ENCODE data around the gene UBE2E1.

Gene UBE2E1

DNA sequence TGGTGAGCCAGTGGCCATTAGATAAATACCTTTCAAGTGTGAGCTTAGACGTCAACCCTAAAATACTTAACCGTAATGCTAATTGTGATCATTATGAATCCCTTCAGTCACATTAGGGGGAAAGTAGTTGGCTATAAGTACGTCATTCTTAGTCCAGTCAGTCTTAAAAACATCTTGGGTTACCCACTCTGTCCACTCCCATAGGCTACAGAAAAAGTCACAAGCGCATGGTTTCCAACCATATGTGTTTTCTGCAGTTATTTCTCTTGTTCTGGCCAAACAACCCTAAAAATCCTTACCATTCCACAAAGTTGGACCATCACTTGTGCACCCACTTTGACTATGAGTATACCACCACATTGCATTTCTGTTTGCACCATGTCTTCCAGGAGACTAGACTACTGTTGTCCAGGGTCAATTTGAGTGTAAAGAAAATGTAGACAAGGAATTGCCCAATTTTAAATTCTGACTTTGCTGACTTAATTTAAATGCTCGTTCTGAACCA is 114.4 kb downstream of the UBE2E1 start:
- DNase-seq: no peak

DNA sequence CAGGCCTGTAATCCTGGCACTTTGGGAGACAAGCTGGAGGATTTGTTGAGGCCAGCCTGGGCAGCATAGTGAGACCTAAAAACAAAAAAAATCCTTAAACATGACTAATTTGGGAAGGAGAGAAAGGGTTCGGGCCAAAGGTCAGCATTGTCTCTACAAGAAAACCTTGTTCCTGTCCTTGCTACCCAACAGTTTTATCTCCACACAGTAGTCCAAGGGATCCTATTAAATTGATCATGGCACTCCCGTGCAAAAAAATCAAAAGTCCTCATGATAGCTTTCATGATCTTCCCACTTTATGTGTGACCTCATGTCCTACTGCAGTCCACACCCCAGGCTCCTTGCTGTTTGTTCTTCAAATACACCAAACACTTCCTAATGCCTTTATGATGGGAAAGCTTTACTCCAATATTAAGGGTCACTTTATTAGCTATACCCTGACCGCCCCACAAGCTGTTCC is 115.3 kb downstream of the UBE2E1 start:
- DNase-seq: no peak

- no peak for DNase-seq
These were observed 118.0 kb downstream of the UBE2E1 start for GRCh38 chr3:23923786-23924185.

DNA sequence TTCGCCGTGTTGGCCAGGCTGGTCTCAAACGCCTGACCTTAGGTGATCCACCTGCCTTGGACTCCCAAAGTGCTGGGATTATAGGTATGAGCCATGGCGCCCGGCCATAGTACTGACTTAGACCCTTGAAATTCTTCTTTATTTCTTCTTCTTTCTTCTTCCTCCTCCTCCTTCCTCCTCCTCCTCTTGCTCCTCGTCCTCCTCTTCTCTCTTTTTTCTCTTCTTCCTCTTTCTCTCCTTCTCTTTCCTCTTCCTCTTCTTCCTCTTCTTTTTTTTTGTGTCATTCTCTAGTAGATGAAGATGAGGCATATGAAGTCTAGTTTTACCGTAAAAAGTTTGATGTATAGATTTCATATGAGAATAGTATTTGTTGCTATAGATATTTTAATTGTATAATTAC is 120.5 kb downstream of the UBE2E1 start:
- no peak for DNase-seq

DNA sequence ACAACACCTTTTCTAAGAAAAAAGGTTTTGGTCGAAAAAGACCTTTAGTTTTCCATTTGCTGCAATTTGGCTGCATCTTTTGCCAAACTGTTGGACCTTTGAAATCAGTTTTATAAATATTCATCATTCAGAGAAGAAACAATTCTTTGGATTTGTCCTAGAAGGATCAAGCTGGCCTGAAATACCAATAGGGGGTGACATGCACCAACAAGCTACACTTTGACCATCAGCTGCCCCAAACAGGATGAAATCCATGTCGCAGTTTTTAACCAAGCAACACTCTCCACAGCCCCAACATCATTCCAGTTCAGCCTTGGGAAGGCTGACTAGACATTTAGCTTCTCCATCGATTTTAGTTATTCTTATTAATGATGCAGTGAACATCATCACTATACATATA is 121.0 kb downstream of the UBE2E1 start:
- DNase-seq: no peak

DNA sequence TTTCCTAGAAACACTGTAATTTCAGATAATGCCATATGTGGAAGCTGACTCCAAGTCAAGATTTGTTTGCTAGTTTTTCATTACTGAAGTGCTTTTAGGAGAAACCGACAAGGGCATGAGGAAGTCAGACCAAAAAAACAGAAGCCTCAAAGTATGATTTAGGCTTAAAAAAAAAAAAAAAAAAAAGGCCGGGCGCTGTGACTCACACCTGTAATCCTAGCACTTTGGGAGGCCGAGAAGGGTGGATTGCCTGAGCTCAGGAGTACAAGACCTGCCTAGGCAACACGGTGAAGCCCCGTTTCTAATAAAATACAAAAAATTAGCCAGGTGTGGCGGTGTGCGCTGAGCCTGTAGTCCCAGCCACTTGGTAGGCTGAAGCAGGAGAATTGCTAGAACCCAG is 122.8 kb downstream of the UBE2E1 start:
- DNase-seq: no peak

- no peak for DNase-seq
These were observed 125.8 kb downstream of the UBE2E1 start for GRCh38 chr3:23931597-23931996.

DNA sequence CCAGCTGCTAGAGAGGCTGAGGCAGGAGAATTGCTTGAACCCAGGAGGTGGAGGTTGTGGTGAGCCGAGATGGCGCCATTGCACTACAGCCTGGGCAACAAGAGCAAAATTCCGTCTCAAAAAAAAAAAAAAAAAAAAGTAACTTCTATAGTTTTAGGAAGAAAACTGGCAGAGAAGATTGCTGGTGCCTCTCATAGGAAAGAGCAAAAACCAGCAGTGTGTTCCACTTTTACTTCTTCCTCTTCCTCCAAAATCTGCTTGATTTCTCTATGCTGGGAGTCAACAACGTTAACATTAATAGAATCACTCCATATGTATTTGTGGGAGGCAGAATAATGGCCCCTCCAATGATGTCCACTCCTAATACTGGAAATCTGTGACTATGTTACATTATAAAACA is 126.8 kb downstream of the UBE2E1 start:
- no peak for DNase-seq

DNA sequence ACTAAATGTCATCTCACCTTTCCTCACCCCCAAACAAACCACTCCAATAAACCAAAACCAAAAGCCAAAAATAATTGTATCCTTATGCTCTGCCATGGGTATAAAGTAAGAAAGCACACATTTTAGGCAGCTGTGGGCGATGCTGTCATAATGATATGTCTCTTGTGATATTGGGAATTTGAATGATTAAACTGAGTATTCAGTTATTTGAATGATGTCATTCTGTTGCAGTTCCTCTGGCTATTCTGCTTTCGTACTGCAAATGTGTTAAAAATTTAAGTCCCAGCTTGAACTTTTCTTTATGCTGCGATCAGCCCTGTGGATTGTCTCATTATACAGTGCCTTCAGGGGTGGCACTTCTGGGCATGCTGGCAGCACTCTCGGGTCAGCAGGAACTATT is 128.5 kb downstream of the UBE2E1 start:
- DNase-seq: no peak

DNA sequence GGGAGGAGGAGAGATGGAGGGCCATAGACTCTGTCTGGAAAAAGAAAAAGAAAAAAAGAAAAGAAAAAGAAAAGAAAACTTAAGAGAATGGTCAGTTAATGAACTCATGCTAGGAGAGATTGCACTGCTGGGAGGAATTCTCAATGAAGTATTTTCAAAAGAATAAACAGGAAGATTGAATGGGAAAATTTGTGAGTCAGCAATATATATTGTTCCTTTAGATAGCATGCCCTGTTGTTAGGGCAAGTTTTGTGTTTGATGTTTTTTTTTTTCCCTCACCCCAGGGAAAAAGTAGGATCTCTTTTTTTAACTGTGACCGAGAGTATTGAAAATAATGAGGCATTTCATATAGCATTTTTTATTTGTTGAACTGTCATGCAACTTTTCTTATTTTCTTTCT is 131.5 kb downstream of the UBE2E1 start:
- no peak for DNase-seq

DNA sequence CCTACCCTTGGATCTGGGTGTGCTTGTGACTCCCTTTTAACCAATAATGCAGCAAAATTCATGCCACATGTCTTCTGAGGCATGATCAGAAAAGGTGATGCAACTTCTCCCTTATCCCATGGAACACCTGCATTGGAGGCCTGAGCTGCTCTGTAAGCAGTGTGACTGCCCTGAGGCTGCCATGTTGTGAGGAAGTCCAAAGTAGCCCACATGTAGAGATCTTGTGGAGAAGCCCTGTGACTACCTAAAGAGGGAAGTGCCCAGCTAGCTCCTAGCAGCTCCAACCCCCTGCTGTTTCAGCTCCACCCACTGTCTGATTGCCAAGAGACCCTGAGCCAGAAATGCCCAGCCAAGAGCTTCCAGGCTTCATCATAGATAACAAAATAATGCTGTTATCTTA is 132.9 kb downstream of the UBE2E1 start:
- no peak for DNase-seq

DNA sequence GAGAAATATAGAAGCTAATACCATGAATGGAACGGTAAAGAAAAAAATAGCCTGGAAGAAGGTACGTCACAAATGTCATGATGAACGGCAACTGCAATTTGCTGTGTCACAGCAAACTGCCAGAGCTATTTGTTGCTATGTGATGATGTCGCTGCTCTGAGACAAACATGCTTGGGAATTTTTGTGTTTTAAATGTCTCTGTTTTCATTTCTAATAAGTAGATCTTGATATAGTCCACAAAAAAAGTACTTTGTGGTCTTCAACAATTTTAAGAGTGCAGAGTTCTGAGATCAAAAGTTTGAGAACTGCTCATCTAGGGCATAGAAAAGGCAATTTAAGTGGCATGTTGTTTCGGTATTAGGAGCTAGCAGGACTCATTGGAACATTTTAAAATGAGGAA is 135.0 kb downstream of the UBE2E1 start:
- DNase-seq: no peak
